HG03103 (cell line): ENCODE results near the gene KIAA0586.
"Not testable (repeated sequence)": the region's sequence is repeated elsewhere in the genome, so short reads cannot be mapped to it uniquely, and the experiment has no call there.

Experiments used
- ATAC-seq: cut with Tn5 transposase; IDR thresholded peaks from one replicate; pipeline ENCODE4 v1.9.1; 2021; ENCODE audit warnings: low read depth; ENCODE audit not compliant: unreplicated experiment

The KIAA0586 gene

GRCh38 chr14:58427281-58428117, at the start of gene KIAA0586, which contains the start of gene TIMM9:
KIAA0586 (plus strand) TSS chr14:58427719; CDS start chr14:58428265, 546 bp downstream.
TIMM9 (minus strand) TSS chr14:58427531; CDS start chr14:58411945, 15,586 bp downstream.
- ATAC-seq, result peak; percentile 91

DNA sequence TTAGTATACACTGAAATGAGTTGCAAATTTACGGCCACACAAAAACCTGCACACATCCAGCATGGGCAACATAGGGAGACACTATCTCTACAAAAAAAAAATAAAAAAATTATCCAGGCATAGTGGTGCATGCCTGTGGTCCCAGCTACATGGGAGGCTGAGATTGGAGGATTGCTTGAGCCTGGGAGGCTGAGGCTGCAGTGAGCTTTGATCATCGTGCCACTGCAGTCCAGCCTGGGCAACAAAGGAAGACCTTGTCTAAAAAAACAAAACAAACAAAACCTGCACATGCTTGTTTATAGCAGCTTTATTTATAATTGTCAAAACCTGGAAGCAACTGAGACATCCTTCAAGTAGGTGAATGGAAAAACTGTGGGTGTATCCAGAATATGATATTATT, 36.7 kb upstream of the KIAA0586 start:
- ATAC-seq, result no peak

DNA sequence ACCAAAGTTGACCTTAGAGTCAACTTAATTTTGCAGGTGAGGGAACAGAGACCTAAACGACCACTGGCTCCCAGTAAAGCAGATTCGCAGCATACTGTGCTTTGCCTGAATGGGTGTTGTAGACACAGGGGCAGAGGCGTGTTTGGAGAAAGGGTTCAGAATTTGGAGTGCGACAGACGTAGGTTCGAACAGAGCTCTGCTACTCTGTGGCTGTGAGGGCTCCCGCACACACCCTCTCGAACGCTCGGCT, 32.0 kb upstream of the KIAA0586 start:
- no peak for ATAC-seq

- peak; percentile 92 for ATAC-seq
Observed at GRCh38 chr14:58395812-58396788, 31.4 kb upstream of the KIAA0586 start, which contains the start of gene TOMM20L. TOMM20L (plus strand) TSS chr14:58395930; CDS start chr14:58395958, 28 bp downstream.

GRCh38 chr14:58397156-58397555, 30.4 kb upstream of the KIAA0586 start:
- ATAC-seq, result no peak

DNA sequence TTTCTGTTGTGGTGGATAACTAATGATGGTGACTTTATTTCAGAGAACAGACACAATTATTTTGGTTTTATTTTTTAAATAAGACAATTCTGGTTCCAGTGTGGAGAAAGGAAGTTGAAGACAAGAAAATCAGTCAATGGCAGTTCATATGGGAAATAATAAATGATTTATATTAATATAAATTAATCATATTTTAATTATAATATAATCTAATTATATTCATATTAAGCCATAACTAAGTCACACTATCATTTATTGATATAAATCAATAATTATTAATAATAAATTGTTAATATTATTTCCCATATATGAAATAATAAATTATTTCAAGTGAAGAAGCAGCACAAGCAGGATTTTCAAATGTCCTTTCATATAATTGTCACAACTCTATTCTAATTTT, 29.0 kb upstream of the KIAA0586 start:
- ATAC-seq, result no peak

GRCh38 chr14:58398895-58399294, 28.6 kb upstream of the KIAA0586 start:
- ATAC-seq, result no peak

- no peak for ATAC-seq
Observed at GRCh38 chr14:58401587-58401986, 25.9 kb upstream of the KIAA0586 start.

DNA sequence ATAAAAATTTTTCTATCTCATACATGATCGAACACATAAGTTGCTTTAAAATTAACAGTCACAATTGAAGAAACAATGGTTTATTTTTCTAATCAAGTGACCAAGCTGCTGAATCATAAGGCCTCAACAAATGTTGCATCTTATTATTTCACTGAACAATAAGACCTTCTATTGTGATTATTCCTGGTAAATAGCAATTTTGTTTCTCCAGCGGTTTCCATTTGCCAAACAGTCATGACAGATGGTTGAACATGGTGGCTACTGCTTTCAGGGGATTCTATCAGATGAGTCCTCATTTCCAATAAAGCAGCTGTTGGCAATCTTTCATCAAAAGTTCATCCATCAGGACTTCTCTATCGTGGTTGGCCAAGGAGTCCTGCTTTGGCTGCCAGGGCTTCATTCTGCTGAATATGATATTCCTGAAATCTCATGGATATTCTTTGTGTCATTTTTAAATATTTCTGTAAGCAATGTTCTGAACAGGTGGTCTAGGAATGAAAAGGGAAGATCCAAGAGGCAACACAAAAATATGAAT, 18.8 kb upstream of the KIAA0586 start:
- no peak for ATAC-seq

DNA sequence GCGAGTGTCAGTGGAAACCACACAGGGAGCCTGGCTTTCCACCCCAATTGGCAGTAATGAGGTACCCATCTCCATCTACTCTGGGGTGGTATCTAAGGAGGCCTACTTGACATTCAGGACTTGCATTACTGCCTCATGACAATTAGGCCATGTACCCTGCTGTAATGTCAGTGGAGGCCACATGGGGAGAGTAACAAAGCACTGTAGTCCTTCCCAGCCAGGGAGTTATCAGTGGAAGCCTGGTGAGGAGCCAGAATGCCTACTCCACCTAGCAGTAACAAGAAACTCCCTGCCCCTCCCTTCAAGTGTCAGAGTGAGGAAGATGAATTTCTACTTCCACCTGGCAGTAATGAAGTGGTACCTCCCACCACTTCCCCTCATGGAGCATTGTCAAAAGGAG, 12.7 kb upstream of the KIAA0586 start:
- ATAC-seq, result no peak

DNA sequence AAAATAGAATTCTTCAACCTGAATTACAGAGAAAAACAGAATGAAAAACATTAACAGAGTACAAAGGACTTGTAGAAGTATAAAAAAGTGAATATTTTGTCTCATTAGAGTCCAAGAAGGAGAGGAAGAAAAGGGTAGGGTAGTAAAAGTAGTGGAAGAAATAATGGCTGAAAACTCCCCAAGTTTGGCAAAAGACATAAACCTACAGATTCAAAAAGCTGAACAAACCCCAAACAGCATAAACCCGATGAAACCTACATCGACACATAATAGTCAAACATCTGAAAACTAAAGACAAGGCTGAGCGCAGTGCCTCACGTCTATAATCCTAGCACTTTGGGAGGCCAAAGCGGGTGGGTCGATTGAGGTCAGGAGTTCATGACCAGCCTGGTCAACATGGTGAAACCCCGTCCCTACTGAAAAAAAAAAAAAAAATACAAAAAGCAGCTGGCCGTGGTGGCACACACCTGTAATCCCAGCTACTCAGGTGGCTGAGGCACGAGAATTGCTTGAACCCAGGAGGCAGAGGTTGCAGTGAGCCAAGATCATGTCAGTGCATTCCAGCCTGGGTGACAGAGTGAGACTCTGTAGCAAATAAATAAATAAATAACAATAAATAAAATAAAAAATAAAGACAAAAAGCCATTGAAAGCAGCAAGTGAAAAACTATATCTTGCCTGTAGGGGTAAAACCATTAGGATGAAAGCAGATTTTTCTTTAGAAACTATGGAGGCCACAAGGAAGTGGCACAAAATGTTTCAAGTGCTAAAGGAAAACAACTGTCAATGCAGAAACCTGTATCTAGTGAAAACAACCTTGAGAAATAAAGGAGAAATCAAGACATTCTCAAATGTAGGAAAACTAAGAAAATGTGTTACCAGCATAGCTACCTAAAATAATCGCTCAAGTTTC, 11.6 kb upstream of the KIAA0586 start:
- ATAC-seq, result no peak

DNA sequence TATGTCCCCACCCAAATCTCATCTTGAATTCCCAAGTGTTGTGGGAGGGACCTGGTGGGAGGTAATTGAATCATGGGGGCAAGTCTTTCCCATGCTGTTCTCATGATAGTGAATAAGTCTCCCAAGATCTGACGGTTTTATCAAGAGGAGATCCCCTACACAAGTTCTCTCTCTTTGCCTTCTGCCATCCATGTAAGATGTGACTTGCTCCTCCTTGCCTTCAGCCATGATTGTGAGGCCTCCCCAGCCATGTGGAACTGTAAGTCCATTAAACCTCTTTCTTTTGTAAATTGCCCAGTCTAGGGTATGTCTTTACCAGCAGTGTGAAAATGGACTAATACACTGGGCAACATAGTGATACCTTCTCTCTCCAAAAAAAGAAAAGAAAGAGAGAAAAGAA, 10.6 kb upstream of the KIAA0586 start:
- not testable (repeated sequence) for ATAC-seq

- ATAC-seq, result peak; percentile 28
Observed at GRCh38 chr14:58426670-58427280, 744 bp upstream of the KIAA0586 start.

DNA sequence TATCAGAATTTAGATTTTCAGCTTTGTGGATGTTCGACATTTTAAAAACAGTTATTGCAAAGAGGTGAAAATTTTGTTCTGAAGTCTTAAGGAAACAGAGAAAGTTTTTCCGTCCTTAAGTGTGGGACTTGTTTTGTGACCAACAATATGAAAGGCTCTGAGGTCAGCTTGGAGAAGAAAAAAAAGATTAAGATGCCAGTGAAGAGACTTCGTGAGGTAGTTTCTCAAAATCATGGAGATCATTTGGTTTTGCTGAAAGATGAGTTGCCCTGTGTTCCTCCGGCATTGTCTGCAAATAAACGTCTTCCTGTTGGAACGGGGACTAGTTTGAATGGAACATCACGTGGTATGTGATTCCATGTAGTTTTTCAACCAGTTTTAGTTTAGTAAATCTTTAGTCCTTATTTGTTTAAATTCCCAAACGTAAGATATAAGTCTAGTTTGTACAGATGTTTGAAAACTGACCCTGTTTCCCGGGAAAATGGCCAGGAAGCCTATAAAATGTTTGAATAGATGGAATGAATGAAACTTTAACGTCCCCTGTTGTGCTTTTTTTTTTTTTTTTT, 682 bp downstream of the KIAA0586 start:
- no peak for ATAC-seq

DNA sequence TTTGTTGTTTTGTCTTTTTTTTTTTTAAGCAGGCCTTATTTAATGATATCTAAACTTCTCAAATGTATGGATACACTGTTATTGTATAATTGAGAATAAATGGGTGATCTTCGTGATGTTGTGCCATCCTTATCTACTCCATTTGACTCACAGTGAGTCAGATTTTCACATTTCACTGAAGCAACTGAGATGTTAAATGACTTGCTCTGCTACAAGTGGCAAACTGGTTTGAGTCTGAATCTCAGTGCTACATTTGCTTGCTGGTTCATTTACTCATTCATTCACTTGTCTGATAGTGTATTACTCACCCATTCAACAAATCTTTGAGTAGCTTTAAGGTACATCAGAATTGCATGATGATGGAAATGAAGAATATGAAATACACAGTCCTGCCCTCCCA, 2.6 kb downstream of the KIAA0586 start:
- no peak for ATAC-seq

DNA sequence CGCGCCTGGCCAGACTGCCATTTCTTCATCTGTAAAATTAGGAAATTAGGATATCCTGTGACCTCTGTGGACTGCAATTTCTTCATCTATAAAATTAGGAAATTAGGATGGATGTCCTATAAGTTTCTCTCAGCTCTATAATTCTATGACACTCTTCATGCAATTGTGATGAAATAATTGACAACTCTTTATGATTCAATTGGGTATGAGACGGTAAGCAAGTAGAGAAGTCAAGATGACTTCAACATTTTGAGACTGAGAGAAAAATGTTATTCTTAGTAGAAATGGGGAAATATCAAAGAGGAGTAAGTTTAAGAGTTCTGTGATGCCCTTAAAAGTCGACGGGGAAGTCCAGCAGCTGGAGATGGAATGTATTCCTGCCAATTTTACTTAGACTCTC, 12.0 kb downstream of the KIAA0586 start:
- ATAC-seq, result no peak

DNA sequence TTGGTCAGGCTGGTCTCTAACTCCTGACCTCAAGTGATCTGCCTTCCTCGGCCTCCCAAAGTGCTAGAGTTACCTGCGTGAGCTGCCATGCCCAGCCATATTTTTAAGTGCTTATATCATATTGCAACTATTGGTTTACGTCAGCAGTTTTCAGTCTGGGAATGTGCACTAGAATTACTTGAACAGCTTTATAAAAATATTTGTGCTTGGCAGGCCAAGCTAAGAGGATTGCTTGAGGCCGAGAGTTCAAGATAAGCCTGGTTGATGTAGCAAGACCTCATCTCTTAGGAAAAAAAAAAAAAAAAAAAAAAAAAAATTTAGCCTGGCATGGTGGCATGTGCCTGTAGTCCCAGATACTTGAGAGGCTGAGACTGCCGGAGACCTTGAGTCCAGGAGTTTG, 17.1 kb downstream of the KIAA0586 start:
- ATAC-seq, result no peak

DNA sequence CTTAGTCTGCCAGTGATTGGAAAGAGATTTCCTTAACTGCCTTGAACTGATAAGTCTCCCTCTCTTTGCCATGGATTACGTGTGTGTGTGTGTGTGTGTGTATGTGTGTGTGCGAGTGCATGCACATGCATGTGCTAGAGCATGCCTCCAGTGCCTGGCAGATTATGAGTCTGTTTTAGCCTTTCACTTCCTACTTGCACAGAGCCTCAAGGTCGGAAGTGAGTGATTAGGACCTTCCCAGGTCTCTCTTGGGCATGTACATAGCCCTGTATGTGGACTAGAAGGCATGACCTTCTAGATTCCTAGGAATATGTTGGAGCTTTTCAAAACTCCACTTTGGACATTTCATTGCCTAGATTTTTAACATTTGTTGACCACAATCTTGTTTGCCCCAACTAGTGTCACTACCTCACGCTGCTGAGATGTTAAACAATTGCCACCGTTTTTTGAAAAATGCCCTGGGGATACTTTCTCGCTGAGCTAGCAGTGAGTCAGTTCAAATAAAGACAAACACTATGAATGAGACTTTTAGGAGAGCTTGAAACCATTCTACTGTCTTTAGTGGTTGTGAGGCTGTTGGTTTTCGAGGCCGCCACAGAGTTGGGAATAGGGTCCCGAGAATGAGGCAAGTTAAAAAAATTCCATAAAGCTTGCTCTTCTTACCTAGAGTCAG, 28.2 kb downstream of the KIAA0586 start:
- no peak for ATAC-seq

GRCh38 chr14:58460772-58461171, 33.3 kb downstream of the KIAA0586 start:
- no peak for ATAC-seq
